Measurements from ENCODE around the gene CDH13. TPM values are rescaled to one million over a fixed set of nuclear protein-coding genes. Genes with fewer than 3 reads are reported as not detected.

Gene CDH13
- total RNA-seq, 1 experiment from 2014 or later, result 49.3 TPM

DNA sequence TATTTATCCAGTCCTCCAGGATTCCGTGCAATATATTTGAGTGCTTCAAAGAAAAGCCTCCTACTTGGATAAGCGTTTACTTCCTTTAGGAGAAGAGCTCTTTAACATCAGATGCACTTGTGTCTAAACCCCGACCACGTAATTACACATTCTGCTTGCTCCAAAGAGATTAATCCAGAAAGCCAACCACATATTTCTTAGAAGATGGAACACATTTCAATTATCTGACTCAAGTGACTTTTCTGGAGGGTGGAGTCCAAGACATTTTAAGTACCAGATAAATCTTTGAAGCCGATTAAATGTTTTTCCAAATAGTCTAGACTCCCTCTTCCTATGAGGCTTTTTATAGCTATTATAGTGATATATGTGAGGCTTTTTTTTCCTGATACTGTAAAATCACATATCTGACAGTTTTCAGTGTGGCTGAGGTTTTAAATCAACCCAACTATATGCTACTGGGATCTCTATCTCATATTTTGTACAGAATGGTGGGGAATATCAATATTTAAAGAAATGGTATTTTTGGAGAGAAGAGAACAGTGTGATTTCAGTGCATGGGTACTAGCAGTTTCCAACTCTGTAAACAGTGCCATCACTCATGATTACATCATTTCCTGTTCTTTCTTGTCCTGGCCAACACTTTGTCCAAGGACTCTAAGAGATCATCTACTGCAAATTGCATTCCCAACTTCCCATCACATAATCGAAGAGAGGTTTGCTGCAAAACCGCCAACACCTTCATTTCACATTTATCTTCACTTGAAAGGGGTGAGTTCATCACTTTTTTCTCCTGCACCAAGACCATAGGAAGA lies 988.6 kb downstream of the CDH13 start:
- Mint-ChIP-seq H3K27ac (ENCODE audit: low read depth, unreplicated experiment) (peak overlapping the region; percentile 39), H3K4me3 (ENCODE audit: unreplicated experiment) (no peak overlapping the region), H3K9me3 (ENCODE audit: unreplicated experiment) (peaks cover 25% of the 10 kb centered on the region), H3K4me1 (ENCODE audit: insufficient read depth, unreplicated experiment) (peaks cover 12% of the 10 kb centered on the region), H3K27me3 (ENCODE audit: insufficient read depth, unreplicated experiment) (no peaks in the 10 kb centered on the region), H3K36me3 (ENCODE audit: insufficient read depth, unreplicated experiment) (peaks cover under 1% of the 10 kb centered on the region)
- no TSS peak for BruUV-seq (replicated peaks)
- CTCF ChIA-PET, result no interaction called here
- TF ChIP-seq, protein P1, sequence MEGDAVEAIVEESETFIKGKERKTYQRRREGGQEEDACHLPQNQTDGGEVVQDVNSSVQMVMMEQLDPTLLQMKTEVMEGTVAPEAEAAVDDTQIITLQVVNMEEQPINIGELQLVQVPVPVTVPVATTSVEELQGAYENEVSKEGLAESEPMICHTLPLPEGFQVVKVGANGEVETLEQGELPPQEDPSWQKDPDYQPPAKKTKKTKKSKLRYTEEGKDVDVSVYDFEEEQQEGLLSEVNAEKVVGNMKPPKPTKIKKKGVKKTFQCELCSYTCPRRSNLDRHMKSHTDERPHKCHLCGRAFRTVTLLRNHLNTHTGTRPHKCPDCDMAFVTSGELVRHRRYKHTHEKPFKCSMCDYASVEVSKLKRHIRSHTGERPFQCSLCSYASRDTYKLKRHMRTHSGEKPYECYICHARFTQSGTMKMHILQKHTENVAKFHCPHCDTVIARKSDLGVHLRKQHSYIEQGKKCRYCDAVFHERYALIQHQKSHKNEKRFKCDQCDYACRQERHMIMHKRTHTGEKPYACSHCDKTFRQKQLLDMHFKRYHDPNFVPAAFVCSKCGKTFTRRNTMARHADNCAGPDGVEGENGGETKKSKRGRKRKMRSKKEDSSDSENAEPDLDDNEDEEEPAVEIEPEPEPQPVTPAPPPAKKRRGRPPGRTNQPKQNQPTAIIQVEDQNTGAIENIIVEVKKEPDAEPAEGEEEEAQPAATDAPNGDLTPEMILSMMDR (IDR thresholded peaks at IDR 0.05; ENCODE audit: unreplicated experiment), result no peak
- intact Hi-C loops (cut with micrococcal nuclease), result no loop called here
- peak; percentile 17 for DNase-seq (ENCODE audit: unreplicated experiment)
- POLR2A ChIA-PET, result interaction anchor here (0.6 kb wide), 1 partner anchor 195 kb away, joined by 3 read pairs; no protein-coding TSS in a partner anchor

DNA sequence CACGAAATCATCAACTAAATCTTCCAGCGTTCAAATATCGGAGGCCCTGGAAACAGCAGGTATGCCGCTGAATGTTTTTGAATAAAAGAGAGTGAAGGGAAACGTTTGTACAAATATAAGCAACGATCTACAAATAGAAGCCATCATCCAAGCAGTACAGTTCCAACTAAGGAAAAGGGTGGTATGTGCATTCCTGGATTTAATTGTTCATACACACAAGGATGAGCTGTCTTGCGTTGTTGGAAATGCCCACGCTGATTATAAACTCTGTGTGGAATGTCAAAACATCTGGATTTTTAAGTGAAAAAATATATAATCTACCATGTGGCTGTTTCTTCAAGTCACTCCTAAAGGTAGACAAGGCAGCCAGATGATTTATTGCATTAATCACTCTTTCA lies 989.2 kb downstream of the CDH13 start:
- Mint-ChIP-seq H3K27me3 (ENCODE audit: insufficient read depth, unreplicated experiment) (no peaks in the 10 kb centered on the region), H3K4me3 (ENCODE audit: unreplicated experiment) (no peak overlapping the region), H3K36me3 (ENCODE audit: insufficient read depth, unreplicated experiment) (peaks cover 5% of the 10 kb centered on the region), H3K27ac (ENCODE audit: low read depth, unreplicated experiment) (no peak overlapping the region), H3K9me3 (ENCODE audit: unreplicated experiment) (peaks cover 23% of the 10 kb centered on the region), H3K4me1 (ENCODE audit: insufficient read depth, unreplicated experiment) (peaks cover 12% of the 10 kb centered on the region)
- no peak for DNase-seq (ENCODE audit: unreplicated experiment)
- no TSS peak for BruUV-seq (replicated peaks)
- intact Hi-C loops (cut with micrococcal nuclease), result no loop called here
- CTCF ChIA-PET, result no interaction called here
- TF ChIP-seq, protein P1 (IDR thresholded peaks at IDR 0.05; ENCODE audit: unreplicated experiment), result no peak
- POLR2A ChIA-PET, result no interaction called here

- H3K4me3 Mint-ChIP-seq (ENCODE audit: unreplicated experiment), result no peak overlapping the region
These were observed 992.8 kb downstream of the CDH13 start for GRCh38 chr16:83619381-83620150.

DNA sequence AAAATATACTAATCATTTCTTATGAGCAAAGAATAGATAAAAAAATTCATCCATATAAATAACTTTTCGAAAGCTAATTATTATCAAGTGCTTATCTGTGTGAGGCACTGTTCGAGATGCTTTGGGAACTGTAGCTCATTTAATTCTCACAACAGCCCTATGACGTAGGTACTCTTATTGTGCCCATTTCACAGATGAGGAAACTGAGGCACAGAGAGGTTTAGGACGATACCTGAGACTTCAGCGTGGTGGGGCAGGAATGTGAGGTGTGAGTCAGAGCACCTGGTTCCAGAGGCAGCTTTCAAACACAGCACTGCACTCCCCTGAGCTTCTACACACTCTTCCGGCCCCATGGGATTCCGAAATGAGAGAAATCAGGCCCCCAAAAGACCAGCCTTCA lies 995.2 kb downstream of the CDH13 start:
- TF ChIP-seq, protein P1 (IDR thresholded peaks at IDR 0.05; ENCODE audit: unreplicated experiment), result no peak
- Mint-ChIP-seq H3K9me3 (ENCODE audit: unreplicated experiment) (no peaks in the 10 kb centered on the region), H3K36me3 (ENCODE audit: insufficient read depth, unreplicated experiment) (peaks cover 5% of the 10 kb centered on the region), H3K27me3 (ENCODE audit: insufficient read depth, unreplicated experiment) (no peaks in the 10 kb centered on the region), H3K4me3 (ENCODE audit: unreplicated experiment) (no peak overlapping the region), H3K4me1 (ENCODE audit: insufficient read depth, unreplicated experiment) (no peaks in the 10 kb centered on the region), H3K27ac (ENCODE audit: low read depth, unreplicated experiment) (no peak overlapping the region)
- intact Hi-C loops (cut with micrococcal nuclease), result no loop called here
- DNase-seq (ENCODE audit: unreplicated experiment), result no peak
- BruUV-seq (replicated peaks), result no TSS peak
- ChIA-PET POLR2A (interaction anchor here (0.6 kb wide), 1 partner anchor 172 kb away, joined by 3 read pairs; no protein-coding TSS in a partner anchor), CTCF (no interaction called here)

More at GRCh38 chr16:83619381-83620150, 992.8 kb downstream of the CDH13 start:
- ChIA-PET CTCF (interaction anchor here (1.1 kb wide), 1 partner anchor 173 kb away, joined by 4 read pairs; no protein-coding TSS in a partner anchor), POLR2A (no interaction called here)
- DNase-seq (ENCODE audit: unreplicated experiment), result no peak
- Mint-ChIP-seq H3K4me1 (ENCODE audit: insufficient read depth, unreplicated experiment) (peaks cover 12% of the 10 kb centered on the region), H3K36me3 (ENCODE audit: insufficient read depth, unreplicated experiment) (peaks cover 5% of the 10 kb centered on the region), H3K27me3 (ENCODE audit: insufficient read depth, unreplicated experiment) (no peaks in the 10 kb centered on the region), H3K27ac (ENCODE audit: low read depth, unreplicated experiment) (no peak overlapping the region), H3K9me3 (ENCODE audit: unreplicated experiment) (no peaks in the 10 kb centered on the region)
- no TSS peak for BruUV-seq (replicated peaks)
- TF ChIP-seq, protein P1 (IDR thresholded peaks at IDR 0.05; ENCODE audit: unreplicated experiment), result no peak
- intact Hi-C loops (cut with micrococcal nuclease), result no loop called here

All from MCF 10A (cell line).